Sigmoid colon (tissue), 4 donors: ENCODE data around the gene PRKG1.

Source experiments
- CTCF ChIP-seq, 4 experiments: fragments of 450-650 bp in 3 of 4; fragments of 200-600 bp in 1 of 4; IDR thresholded peaks; one replicate each; pipeline ENCODE4 v1.5.1; 2016 to 2019; ENCODE audit warnings: antibody characterized with exemption in 4 of 4, mild to moderate bottlenecking in 3 of 4, moderate library complexity in 2 of 4
- POLR2AphosphoS5 ChIP-seq, 4 donors: sonication (generic); formaldehyde crosslinking; IDR thresholded peaks; one replicate each; pipeline ENCODE4 v1.6.1; 2017; ENCODE audit warnings: antibody characterized with exemption in 4 of 4

GRCh38 chr10:51510231-51510630 lies 435.9 kb downstream of the PRKG1 start:
- TF ChIP-seq POLR2AphosphoS5 (IDR thresholded peaks at IDR 0.05) (no peak), CTCF (IDR thresholded peaks at IDR 0.05) (no peak)
